DMS153 (cell line): ENCODE measurements around the gene RBP4.
"Not testable (repeated sequence)": the region's sequence is repeated elsewhere in the genome, so short reads cannot be mapped to it uniquely, and the experiment has no call there.

Experiments used
- DNase-seq: peaks from one replicate; lab custom pipeline; 2025; lab: John Stamatoyannopoulos, UW

Gene RBP4

DNA sequence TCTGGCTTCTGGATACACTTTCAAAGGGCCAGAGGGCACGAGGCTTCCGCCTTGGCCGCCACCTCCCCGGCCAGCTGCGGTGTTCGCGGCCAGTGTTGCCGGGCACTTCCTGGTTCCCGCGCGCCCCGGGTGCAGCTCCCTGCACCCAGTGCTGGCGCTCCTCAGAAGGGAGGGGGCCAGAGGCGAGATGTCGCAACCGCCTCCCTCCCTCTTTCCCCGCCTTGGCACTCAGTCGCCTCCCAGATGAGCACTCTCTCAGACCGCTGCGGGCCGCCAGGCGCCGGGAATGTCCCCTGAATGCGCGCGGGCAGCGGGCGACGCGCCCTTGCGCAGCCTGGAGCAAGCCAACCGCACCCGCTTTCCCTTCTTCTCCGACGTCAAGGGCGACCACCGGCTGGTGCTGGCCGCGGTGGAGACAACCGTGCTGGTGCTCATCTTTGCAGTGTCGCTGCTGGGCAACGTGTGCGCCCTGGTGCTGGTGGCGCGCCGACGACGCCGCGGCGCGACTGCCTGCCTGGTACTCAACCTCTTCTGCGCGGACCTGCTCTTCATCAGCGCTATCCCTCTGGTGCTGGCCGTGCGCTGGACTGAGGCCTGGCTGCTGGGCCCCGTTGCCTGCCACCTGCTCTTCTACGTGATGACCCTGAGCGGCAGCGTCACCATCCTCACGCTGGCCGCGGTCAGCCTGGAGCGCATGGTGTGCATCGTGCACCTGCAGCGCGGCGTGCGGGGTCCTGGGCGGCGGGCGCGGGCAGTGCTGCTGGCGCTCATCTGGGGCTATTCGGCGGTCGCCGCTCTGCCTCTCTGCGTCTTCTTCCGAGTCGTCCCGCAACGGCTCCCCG lies 34.4 kb downstream of the RBP4 start, which contains the start of gene FFAR4:
Gene FFAR4 (plus strand): TSS at position 231 of the 842 bp plus-strand sequence. CDS start 56 bp downstream, at position 287.
- DNase-seq, result peak; percentile 38

GRCh38 chr10:93565446-93565845 lies 35.6 kb downstream of the RBP4 start:
- no peak for DNase-seq

DNA sequence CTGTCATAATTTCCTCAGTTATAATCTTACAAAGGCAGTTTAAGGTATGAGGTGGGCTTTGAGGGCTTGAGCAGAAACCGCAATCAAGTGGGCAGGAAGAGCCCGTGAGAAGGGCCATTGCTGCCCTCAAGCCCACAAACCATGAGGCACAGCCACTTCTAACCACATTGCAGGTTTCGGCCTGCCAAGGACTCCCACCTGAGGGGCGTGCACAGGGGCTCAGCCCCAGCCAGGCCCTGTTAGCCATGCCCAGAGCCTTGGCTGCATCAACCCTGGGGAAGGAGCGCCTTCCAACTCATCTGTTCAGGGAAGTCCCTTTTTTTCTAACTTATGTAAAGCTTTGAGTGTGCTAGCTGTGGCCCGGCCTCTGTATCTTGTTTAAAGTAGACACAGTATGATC lies 40.5 kb downstream of the RBP4 start:
- DNase-seq, result no peak

GRCh38 chr10:93559490-93559889 lies 41.5 kb downstream of the RBP4 start:
- DNase-seq, result no peak

- peak; percentile 65 for DNase-seq
Observed at GRCh38 chr10:93554760-93555432, 46.1 kb downstream of the RBP4 start.

GRCh38 chr10:93554316-93554663 lies 46.7 kb downstream of the RBP4 start:
- no peak for DNase-seq

DNA sequence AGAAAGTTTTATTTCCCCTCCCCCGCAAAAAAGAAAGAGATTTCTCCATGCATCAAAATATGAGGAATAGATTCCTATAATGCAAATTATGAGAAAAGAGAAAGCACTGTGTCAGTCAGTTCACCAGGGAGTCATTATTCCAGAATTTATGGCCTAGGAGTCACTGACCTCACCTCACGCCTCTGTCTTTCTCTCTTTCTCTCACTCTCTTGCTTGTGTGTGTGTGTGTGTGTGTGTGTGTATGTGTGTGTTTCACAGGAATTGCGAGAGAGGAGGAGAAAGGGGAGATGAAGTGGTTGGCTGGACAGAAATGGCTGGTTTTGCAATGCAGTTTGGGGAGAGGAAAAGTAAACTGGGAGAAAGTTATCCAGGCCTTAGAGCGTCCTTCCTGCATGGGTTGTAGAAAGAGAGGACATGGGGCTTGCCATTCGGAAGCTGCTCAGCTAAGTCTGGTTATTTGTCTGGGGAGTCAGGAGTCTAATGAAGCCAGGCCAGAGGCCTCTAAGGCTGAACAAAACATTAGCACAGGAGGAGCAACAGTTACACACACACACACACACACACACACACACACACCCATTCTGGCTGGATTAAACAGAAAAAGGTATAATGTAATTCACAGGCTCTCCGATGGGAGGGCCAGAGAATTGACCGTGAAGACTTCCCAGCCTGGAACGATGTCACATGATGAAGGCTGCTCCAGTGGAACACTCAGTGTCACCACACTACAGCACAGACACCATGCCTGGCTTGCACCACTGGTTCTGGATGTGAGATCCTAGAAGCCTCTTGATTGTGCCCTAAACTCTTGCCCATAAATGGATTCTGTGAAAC lies 47.3 kb downstream of the RBP4 start:
- no peak for DNase-seq

- no peak for DNase-seq
Observed at GRCh38 chr10:93552780-93553179, 48.3 kb downstream of the RBP4 start.

DNA sequence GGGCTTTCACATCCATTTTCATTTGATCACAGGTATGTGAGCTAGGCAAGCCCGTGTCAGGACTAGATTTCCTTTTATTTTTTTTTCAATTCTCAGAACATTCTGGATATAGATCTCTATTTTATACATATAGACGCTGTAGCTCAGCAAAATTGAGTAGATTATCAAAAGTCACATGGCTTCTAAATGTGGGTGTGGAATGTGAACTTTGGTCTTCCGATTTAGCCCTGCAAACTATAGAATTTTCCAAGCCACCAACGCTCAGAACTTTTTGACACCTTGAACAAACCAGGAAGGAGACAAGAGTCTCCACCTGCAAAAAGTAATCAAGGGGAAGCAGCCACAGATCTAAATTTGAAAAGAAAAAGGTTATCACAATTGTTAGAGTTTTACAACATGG lies 50.4 kb downstream of the RBP4 start:
- no peak for DNase-seq

GRCh38 chr10:93548376-93549071 lies 52.5 kb downstream of the RBP4 start:
- no peak for DNase-seq

DNA sequence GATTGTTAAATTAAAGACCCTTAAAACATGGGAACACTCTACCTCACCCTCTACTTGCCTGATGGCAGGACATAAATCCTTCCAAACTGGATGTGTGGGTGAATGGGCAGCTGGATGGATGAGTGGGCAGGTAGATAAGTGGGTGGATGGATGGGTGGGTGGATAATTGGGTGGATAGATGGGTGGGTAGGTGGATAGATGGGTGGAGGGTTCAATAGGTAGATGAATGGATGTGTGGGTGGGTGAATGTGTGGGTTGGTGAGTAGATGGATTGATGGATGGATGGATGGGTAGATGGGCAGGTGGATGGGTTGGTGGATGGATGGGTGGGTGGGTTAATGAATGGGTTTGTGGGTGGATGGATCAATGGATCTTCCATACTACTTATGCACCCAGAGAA lies 53.5 kb downstream of the RBP4 start:
- no peak for DNase-seq

- DNase-seq, result not testable (repeated sequence)
Observed at GRCh38 chr10:93546995-93547394, 54.0 kb downstream of the RBP4 start.

- peak; percentile 70 for DNase-seq
Observed at GRCh38 chr10:93542358-93542791, 58.7 kb downstream of the RBP4 start.
